Panc1 (cell line): Measurements from ENCODE around the gene MET. TPM values are rescaled to one million over a fixed set of nuclear protein-coding genes. Genes with fewer than 3 reads are reported as not detected.

Experiments used
- ATAC-seq: fragments of 200-7000 bp; cut with Tn5 transposase; 2 replicates; pipeline ENCODE4 v1.9.1; 2020; ENCODE audit warnings: mild to moderate bottlenecking, moderate library complexity
- BruUV-seq: library from RNA; stranded (reverse); fragments of 400-500 nt; replicated peaks from 2 replicates; lab custom pipeline; 2021; lab: Mats Ljungman, UMichigan
- CTCF ChIA-PET: fragments of 300-600 bp; sonication (Branson Sonifier 250); formaldehyde crosslinking; loops from one replicate; lab custom pipeline; 2022; ENCODE audit warnings: antibody characterized with exemption; lab: Charles Lee
- POLR2A ChIA-PET: fragments of 300-600 bp; sonication (Branson Sonifier 250); formaldehyde crosslinking; loops from one replicate; lab custom pipeline; 2022; ENCODE audit warnings: antibody characterized with exemption; lab: Charles Lee
- DNase-seq: peaks from one replicate; pipeline ENCODE4 v3.0.0-alpha.2; 2010; ENCODE audit warnings: low read depth, low spot score
- H3K27ac ChIP-seq: 2 replicates; pipeline ENCODE4 v1.5.1; 2011; ENCODE audit warnings: mild to moderate bottlenecking, low read length, inconsistent platforms
- H3K27me3 ChIP-seq: fragments of 200-500 bp; sonication (Bioruptor generic); 2 replicates; pipeline ENCODE4 v1.6.0; 2014; ENCODE audit warnings: low read length, inconsistent platforms; ENCODE audit not compliant: control insufficient read depth, insufficient read depth
- H3K36me3 ChIP-seq: fragments of 200-500 bp; sonication (Bioruptor generic); 2 replicates; pipeline ENCODE4 v1.5.1; 2014; ENCODE audit warnings: inconsistent platforms, mild to moderate bottlenecking, low read length, moderate library complexity; ENCODE audit not compliant: control insufficient read depth, insufficient read depth
- H3K4me1 ChIP-seq: 2 replicates; pipeline ENCODE4 v1.5.1; 2011; ENCODE audit warnings: inconsistent platforms, mild to moderate bottlenecking, low read length, moderate library complexity; ENCODE audit not compliant: control insufficient read depth, insufficient read depth
- H3K4me3 ChIP-seq, 2 experiments: 2 replicates each; pipeline ENCODE4 v1.5.1; 2011 to 2012; ENCODE audit warnings: low read depth in 2 of 2, low read length in 2 of 2, mild to moderate bottlenecking in 2 of 2, inconsistent platforms in 1 of 2, moderate library complexity in 1 of 2
- H3K9me3 ChIP-seq: fragments of 200-500 bp; sonication (Bioruptor generic); 2 replicates; pipeline ENCODE4 v1.5.1; 2014; ENCODE audit warnings: low read depth, mild to moderate bottlenecking, inconsistent platforms, low read length, moderate library complexity; ENCODE audit not compliant: control insufficient read depth, insufficient read depth
- POLR2AphosphoS5 ChIP-seq: IDR thresholded peaks from 2 replicates; pipeline ENCODE4 v1.6.1; 2012; ENCODE audit warnings: mild to moderate bottlenecking, low read depth, low read length, moderate library complexity
- SIN3A ChIP-seq: IDR thresholded peaks from 2 replicates; pipeline ENCODE4 v1.6.1; 2012; ENCODE audit warnings: low read depth, mild to moderate bottlenecking, low read length, moderate library complexity, borderline replicate concordance; ENCODE audit not compliant: insufficient read depth
- TCF7L2 ChIP-seq: IDR thresholded peaks from 2 replicates; pipeline ENCODE4 v1.6.1; 2011; ENCODE audit warnings: mild to moderate bottlenecking, low read depth, low read length, inconsistent platforms
- in situ Hi-C: cut with HindIII; loops from 2 replicates; pipeline ENCODE4 v1.10.0; 2016; ENCODE audit warnings: low sequenced_read_pairs, low pct_unique_long_range_greater_than_20kb
- intact Hi-C: fragments of 100-400 bp; cut with micrococcal nuclease; formaldehyde crosslinking; loops from one replicate; pipeline ENCODE4 v1.10.0; 2022; ENCODE audit not compliant: unreplicated experiment
- total RNA-seq: library from RNA; stranded (reverse); gene quantifications from one replicate; pipeline ENCODE4 v1.2.1, GENCODE V29; 2021; ENCODE audit not compliant: unreplicated experiment
- TF ChIP-seq, protein P1 (sequence below): fragments of 450-650 bp; IDR thresholded peaks from 2 replicates; pipeline ENCODE4 v1.5.1; 2017; ENCODE audit warnings: mild to moderate bottlenecking
- TF ChIP-seq, protein P2 (sequence below), 2 experiments: IDR thresholded peaks; 2 replicates each; pipeline ENCODE4 v1.6.1; 2011 to 2012; ENCODE audit warnings: low read depth in 2 of 2, control low read depth in 1 of 2, low read length in 1 of 2, mild to moderate bottlenecking in 1 of 2, moderate library complexity in 1 of 2; ENCODE audit not compliant: insufficient read depth in 1 of 2

The MET gene
- total RNA-seq, 1 experiment from 2014 or later: 103 TPM

DNA sequence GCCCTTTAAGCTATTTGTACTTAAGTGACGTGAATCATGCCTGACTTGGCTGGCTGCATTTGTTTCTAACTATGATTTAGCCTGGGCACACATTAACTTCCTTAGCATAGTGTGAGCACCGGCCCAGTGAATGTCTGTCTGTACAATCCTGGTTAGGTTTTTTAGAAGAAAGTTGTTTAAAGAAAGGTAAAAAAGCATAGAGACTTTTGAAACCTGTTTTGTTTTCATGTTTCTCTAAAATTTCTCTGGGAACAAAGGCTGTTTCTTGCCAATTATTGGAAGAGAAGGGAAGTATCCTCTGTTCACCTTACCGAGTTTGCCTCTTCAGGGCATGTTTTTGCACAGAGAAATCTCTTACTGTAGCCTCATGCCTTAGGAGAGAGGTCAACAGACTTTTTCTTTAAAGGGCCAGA is 42.9 kb upstream of the MET start:
- H3K4me1 ChIP-seq: peaks cover 46% of the 10 kb centered on the region
- no peak for TF ChIP-seq POLR2AphosphoS5
- no peak for TF ChIP-seq SIN3A
- no peak for TF ChIP-seq TCF7L2
- TF ChIP-seq, protein P1, sequence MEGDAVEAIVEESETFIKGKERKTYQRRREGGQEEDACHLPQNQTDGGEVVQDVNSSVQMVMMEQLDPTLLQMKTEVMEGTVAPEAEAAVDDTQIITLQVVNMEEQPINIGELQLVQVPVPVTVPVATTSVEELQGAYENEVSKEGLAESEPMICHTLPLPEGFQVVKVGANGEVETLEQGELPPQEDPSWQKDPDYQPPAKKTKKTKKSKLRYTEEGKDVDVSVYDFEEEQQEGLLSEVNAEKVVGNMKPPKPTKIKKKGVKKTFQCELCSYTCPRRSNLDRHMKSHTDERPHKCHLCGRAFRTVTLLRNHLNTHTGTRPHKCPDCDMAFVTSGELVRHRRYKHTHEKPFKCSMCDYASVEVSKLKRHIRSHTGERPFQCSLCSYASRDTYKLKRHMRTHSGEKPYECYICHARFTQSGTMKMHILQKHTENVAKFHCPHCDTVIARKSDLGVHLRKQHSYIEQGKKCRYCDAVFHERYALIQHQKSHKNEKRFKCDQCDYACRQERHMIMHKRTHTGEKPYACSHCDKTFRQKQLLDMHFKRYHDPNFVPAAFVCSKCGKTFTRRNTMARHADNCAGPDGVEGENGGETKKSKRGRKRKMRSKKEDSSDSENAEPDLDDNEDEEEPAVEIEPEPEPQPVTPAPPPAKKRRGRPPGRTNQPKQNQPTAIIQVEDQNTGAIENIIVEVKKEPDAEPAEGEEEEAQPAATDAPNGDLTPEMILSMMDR: no peak
- TF ChIP-seq, protein P2, sequence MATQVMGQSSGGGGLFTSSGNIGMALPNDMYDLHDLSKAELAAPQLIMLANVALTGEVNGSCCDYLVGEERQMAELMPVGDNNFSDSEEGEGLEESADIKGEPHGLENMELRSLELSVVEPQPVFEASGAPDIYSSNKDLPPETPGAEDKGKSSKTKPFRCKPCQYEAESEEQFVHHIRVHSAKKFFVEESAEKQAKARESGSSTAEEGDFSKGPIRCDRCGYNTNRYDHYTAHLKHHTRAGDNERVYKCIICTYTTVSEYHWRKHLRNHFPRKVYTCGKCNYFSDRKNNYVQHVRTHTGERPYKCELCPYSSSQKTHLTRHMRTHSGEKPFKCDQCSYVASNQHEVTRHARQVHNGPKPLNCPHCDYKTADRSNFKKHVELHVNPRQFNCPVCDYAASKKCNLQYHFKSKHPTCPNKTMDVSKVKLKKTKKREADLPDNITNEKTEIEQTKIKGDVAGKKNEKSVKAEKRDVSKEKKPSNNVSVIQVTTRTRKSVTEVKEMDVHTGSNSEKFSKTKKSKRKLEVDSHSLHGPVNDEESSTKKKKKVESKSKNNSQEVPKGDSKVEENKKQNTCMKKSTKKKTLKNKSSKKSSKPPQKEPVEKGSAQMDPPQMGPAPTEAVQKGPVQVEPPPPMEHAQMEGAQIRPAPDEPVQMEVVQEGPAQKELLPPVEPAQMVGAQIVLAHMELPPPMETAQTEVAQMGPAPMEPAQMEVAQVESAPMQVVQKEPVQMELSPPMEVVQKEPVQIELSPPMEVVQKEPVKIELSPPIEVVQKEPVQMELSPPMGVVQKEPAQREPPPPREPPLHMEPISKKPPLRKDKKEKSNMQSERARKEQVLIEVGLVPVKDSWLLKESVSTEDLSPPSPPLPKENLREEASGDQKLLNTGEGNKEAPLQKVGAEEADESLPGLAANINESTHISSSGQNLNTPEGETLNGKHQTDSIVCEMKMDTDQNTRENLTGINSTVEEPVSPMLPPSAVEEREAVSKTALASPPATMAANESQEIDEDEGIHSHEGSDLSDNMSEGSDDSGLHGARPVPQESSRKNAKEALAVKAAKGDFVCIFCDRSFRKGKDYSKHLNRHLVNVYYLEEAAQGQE (IDR thresholded peaks at IDR 0.05; ENCODE audit: insufficient read depth in 1 of 2, low read depth in 2 of 2, low read length in 1 of 2): no peak
- ATAC-seq (peak; percentile 56), DNase-seq (peak; percentile 43)
- H3K4me3 ChIP-seq: no peak overlapping the region
- BruUV-seq: no TSS peak
- no peaks in the 10 kb centered on the region for H3K27me3 ChIP-seq
- intact Hi-C loops: no loop called here
- in situ Hi-C loops: no loop called here
- no peaks in the 10 kb centered on the region for H3K36me3 ChIP-seq
- H3K9me3 ChIP-seq: no peaks in the 10 kb centered on the region
- ChIA-PET CTCF (no interaction called here), POLR2A (no interaction called here)
- peak overlapping the region; percentile 90 for H3K27ac ChIP-seq

DNA sequence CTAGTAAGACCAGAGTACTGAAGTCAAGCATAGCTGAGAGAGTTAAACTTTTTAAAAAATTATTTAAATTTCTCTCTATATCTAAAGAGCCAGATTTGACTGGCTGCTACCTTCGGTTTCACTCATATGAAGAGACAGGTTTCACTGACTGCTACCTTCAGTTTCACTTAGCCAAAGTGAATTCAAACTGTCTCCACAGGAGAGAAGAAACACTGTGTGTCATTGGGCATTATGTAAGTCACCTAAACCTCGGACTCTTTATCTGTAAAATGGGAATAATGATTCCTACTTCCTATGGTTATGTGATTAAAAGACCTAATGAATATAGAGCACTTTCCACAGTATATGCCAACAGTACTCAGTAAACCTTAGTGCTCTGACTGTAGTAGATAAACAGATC is 41.6 kb upstream of the MET start:
- Histone ChIP-seq H3K4me3 (no peak overlapping the region; a peak in 1 of 4 replicates), H3K36me3 (no peaks in the 10 kb centered on the region), H3K27me3 (no peaks in the 10 kb centered on the region), H3K27ac (peak overlapping the region; percentile 90), H3K9me3 (no peaks in the 10 kb centered on the region), H3K4me1 (peaks cover 50% of the 10 kb centered on the region)
- ChIA-PET CTCF (no interaction called here), POLR2A (interaction anchor here (0.6 to 1.1 kb wide), 2 partner anchors 103 to 443 kb away, joined by 5 read pairs; no protein-coding TSS in a partner anchor)
- TF ChIP-seq SIN3A: no peak
- TF ChIP-seq, protein P1: no peak
- TF ChIP-seq, protein P2 (IDR thresholded peaks at IDR 0.05; ENCODE audit: insufficient read depth in 1 of 2, low read depth in 2 of 2, low read length in 1 of 2): no peak
- no peak for TF ChIP-seq POLR2AphosphoS5
- TF ChIP-seq TCF7L2: no peak
- BruUV-seq: no TSS peak
- intact Hi-C loops: no loop called here
- ATAC-seq (peak; percentile 50), DNase-seq (no peak)
- in situ Hi-C loops: no loop called here
